Ovary (tissue), 3 donors: Measurements from ENCODE around the gene SYNPO2.

ENCODE experiments used
- EP300 ChIP-seq: sonication (generic); formaldehyde crosslinking; IDR thresholded peaks from one replicate; pipeline ENCODE4 v1.6.1; 2017; ENCODE audit warnings: antibody characterized with exemption
- TF ChIP-seq, protein P1 (sequence below), 3 donors: fragments of 450-650 bp in 2 of 3; fragments of 200-600 bp in 1 of 3; IDR thresholded peaks; one replicate each; pipeline versions ENCODE4 v1.5.1 to v1.8.0; 2016 to 2022; ENCODE audit warnings: antibody characterized with exemption in 3 of 3, mild to moderate bottlenecking in 1 of 3
- donor health status: DM: no; HTN: no; CAD: no.

DNA sequence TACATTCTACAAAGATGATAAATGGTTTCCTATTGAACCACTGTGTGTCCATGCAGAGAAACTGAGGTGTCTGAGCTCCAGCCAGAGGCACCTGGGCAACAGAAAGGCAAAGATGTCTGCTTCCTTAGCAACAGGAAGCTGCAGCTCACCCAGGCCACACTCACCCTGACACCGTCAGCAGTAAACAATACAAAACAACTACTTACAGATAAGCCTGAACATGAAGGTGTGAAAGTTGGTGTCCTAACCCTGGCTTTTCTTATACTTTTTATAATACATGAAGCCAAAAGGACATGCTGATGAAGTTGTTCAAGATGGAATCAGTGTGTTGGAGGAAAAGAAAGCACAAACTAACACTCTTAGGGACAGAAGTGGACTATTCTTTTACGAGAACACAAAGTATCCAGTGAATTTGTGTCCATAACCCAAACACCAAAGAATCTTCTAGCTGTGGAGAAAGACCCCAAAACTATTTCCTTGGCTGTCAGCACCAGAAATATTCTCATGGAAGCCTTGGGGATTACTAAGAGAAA is 117.3 kb downstream of the SYNPO2 start:
- TF ChIP-seq, protein P1, sequence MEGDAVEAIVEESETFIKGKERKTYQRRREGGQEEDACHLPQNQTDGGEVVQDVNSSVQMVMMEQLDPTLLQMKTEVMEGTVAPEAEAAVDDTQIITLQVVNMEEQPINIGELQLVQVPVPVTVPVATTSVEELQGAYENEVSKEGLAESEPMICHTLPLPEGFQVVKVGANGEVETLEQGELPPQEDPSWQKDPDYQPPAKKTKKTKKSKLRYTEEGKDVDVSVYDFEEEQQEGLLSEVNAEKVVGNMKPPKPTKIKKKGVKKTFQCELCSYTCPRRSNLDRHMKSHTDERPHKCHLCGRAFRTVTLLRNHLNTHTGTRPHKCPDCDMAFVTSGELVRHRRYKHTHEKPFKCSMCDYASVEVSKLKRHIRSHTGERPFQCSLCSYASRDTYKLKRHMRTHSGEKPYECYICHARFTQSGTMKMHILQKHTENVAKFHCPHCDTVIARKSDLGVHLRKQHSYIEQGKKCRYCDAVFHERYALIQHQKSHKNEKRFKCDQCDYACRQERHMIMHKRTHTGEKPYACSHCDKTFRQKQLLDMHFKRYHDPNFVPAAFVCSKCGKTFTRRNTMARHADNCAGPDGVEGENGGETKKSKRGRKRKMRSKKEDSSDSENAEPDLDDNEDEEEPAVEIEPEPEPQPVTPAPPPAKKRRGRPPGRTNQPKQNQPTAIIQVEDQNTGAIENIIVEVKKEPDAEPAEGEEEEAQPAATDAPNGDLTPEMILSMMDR (IDR thresholded peaks at IDR 0.05): no peak
- no peak for TF ChIP-seq EP300
